GM18870 (cell line): ENCODE measurements around the gene ATG4A.

ENCODE experiments used
- ATAC-seq: cut with Tn5 transposase; IDR thresholded peaks from one replicate; pipeline ENCODE4 v1.9.1; 2021; ENCODE audit warnings: moderate library complexity; ENCODE audit not compliant: unreplicated experiment

Gene ATG4A

GRCh38 chrX:108121291-108121690 is 29.7 kb downstream of the ATG4A start:
- no peak for ATAC-seq

- no peak for ATAC-seq
Measured at GRCh38 chrX:108122748-108123147, 31.2 kb downstream of the ATG4A start.

- ATAC-seq: no peak
Measured at GRCh38 chrX:108123591-108124366, 32.2 kb downstream of the ATG4A start.

DNA sequence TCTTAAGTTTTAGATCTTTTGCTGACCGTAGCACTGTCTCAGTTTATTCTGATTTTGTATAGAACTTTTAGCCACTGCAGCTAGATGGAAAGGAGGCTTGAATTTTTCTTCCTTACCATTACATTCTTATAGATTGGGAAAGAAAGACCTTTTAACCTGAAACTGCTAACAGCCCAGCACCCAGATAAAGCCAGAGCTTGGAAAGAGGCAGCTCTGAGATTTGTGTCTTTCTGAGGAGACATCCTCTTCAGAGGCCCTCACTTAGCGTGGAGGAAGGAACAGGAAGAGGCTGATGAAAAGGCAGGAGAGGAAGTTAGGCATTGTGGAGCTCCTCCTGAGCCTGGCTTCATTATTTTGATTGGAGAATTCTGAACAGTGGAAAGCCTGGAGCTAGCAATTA is 35.1 kb downstream of the ATG4A start:
- no peak for ATAC-seq

GRCh38 chrX:108127152-108127551 is 35.6 kb downstream of the ATG4A start:
- ATAC-seq: no peak

DNA sequence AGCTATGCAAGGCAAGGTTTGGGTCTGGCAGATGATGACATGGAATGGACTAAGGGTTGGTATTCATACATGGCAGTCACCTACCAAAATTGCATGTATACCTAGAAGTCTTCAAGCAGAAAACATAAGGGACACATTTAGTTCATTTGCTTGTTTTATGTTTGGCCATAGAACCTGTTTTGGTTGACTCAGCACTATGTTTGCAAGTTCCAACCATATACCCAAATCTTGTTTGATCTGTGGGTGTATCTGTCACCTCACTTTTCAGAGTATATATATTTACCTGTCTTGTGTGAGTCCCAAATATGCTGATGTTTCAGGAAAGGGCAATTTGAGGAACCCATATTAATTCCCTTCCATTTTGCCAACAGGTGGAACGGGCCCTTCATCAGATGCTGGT is 39.3 kb downstream of the ATG4A start:
- ATAC-seq: no peak

DNA sequence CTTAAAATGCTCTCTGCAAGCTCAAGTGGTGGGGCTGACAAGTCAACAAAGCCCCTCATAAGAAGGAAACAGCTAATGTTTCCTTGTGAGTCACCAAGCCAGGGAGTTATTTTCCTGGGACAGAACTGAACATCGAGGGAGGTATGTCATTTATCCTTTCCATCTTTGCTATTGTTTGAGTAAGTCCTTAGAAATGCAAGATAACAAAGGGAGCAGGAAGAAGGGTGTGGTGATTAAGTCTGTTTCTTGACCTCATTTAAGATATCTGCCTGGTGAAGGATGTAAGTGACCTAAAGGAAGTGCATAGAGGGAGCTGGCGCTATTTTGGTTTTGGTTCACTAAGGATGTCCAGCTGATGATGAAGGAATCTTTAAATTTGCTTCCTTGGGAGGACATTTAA is 39.9 kb downstream of the ATG4A start:
- no peak for ATAC-seq

- ATAC-seq: no peak
Measured at GRCh38 chrX:108132034-108132433, 40.5 kb downstream of the ATG4A start.

DNA sequence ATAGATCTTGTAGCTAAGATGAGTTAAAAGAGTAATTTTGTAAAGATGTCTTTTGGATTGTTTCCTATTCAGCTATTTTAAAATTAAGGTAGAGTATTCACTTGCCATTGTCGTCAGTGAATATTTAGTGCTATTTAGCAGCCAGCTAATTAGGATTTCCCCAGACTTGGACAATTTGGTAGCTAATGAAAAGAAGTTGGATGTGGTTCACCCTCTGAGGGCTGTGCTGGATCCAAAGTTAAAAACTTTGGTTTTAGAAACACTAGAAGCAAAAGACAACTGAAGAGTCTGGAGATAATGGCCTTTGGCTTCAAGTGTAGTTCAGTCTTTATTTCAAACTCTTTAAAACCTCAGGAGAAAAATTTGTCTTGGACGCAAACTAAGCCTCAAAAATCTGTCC is 41.3 kb downstream of the ATG4A start:
- ATAC-seq: no peak

DNA sequence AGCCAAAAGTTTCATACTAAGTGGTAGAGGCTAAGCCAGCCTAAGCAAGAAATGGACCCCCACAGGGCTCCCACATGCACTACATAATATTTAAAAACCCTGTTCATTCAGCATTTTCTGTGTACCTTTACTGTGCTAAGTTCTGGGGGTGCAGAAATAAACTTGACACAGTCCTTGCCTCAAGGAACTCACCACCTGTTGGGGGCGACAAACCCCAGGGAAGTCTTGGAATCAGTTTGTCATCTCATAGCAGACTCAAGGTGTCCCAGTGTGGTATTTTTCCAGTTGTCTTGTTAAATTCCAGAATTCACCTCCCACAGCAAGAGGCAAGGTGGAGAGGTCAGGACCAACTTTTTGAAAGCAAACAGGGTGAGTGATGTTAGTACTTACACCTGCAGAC is 43.1 kb downstream of the ATG4A start:
- no peak for ATAC-seq

DNA sequence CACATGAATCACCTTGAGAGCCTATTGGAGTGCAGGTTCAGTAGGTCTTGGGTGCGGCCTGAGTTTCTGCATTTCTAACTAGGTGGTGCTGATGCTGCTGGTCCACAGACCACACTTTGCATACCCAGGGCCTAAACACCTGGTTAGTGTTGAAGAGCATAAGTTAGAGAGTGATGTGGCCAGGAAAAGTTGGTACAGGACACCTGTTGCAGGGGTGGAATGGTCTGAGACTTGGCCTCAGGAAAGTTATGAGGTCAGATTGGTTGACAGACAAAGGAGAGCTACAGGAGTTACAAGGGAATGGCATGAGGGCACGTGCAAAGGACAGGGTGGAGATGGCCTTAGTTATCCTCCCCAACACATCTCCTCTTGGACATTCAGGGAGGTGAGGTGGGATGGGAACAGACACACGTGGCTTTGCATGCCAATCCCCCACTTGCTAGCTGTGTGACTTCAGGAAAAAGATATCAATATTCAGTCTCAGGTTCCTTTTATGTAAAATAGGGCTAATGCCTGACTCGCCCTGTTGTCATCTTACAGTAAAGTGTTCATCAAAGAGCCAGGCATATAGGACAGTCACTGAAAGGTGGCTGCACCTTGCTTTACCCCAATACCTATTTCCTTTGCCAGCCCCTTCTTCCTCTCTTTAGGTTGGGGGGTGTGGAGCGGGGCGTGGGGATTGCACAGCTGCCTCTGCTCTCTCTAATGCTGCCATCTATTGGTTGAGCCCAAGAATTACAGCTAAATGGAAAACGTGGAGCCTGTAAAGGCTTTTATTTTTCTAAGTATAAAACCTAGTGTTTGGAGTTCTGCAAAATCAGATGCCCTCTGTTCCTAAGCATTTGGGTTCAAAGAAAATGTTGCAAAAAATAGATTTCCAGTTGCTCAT is 47.5 kb downstream of the ATG4A start:
- ATAC-seq: no peak

DNA sequence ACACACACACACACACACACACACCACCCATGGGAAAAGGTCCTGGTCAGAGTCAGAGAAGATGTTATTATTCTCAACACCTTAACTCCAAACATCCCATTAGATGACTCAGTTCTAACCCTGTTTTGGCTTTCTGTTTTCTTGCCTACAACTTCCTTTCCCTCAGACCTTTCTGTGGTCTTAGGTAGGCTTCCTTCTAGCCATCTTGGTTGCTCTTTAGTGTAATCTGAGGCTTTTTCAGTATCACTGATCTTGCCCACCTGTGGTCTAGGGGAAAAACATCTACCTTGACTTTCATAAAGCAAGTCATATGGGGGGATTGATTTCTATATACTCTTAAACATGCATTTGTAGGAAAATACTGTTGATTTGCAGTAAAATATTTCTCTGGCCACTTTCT is 56.9 kb downstream of the ATG4A start:
- ATAC-seq: peak; percentile 97

GRCh38 chrX:108156082-108156481 is 64.5 kb downstream of the ATG4A start:
- no peak for ATAC-seq

DNA sequence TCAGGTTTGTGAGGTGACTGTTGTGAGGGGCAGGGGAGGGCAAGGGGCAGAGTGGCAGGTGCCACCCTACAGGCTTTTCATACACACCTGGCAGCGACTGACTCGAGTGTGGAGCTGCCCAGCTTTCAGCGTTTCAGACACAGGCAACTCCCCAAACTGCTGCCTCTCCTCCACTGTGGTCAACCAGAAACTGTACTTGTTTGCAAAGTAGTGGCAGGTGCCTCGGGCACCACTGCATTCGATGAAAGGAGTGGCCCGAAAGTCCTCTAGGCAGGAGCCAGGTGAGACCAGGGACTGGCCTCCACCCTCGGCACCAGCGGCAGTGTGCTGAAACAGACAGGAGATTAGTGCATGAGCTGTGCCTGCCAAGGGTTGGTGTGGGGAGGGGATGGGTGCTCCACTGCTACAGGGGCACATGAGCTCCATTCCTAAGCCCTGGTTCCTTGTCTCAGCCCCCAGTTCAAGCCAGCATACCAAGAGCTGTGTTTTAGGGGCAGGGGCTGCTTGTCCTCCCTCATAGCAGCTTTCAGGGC is 65.4 kb downstream of the ATG4A start:
- no peak for ATAC-seq

GRCh38 chrX:108157628-108158027 is 66.0 kb downstream of the ATG4A start:
- no peak for ATAC-seq

GRCh38 chrX:108159028-108159670 is 67.6 kb downstream of the ATG4A start:
- ATAC-seq: no peak

DNA sequence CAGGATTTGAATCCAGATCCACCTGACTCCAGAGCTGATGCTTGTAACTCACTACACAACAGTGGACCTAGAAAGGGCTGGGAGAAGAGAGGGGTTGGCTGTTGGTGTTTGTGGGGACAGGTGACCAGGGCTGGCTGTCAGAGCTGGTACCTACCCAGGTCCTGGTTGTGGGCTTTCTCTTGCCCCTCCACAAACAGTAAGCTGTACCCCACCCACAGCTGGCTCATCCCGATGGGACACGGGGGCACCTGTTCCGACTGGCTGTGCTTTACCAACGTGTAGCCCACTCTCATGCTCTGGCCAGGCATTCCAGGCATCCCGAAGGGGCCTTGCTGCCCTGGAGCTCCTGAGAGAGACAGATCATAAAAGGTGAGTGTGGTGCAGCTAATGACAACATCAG is 68.7 kb downstream of the ATG4A start:
- no peak for ATAC-seq

DNA sequence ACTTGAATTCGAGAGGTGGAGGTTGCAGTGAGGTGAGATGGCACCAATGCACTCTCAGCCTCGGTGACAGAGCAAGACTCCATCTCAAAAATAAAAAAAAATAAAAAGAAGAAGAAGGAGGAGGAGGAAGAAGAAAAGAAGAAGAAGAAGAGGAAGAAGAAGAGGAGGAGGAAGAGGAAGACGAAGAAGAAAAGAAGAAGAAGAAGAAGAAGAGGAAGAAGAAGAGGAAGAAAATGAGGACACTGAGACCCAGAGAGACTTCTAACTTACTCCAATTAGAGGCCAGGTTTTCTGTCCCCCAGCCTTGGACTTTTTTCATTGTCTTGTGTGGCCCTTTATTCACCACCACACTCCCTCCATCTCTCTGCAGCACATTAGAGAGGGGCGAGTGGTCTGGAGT is 70.7 kb downstream of the ATG4A start:
- ATAC-seq: no peak

GRCh38 chrX:108163333-108164082 is 71.9 kb downstream of the ATG4A start:
- ATAC-seq: no peak

- no peak for ATAC-seq
Measured at GRCh38 chrX:108165383-108166111, 74.0 kb downstream of the ATG4A start.
